DLD1 (cell line): ENCODE data around the gene TRAF2.

Experiments
- in situ Hi-C: cut with HindIII; loops from 2 replicates; pipeline ENCODE4 v1.10.0; 2017; ENCODE audit warnings: low sequenced_read_pairs

The TRAF2 gene

GRCh38 chr9:136973618-136974617 lies 87.6 kb downstream of the TRAF2 start:
- in situ Hi-C loops = no loop called here

- in situ Hi-C loops = no loop called here
Observed at GRCh38 chr9:136974817-136975535, 88.7 kb downstream of the TRAF2 start.

DNA sequence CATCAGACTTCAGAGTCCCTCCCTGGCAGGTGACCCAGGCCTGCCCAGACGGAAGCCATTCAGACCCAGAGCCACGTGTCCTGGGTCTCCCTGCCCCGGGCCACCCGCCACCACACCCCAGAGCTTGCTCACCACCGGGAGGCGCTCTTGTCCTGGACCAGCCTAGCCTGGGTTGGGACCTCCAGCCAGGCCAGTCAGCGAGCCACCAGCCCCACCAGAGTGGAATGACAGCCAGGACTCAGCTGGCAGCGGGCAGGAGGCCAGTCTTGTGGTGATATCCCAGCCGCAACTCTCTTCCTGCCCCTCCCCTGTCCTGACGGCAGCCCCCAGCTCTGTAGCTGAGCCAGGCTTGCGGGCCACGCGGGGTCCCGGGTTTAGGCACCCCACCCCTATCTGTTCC lies 89.3 kb downstream of the TRAF2 start:
- in situ Hi-C loops = no loop called here
